ENCODE measurements around the gene TMX1.

TMX1 gene

DNA sequence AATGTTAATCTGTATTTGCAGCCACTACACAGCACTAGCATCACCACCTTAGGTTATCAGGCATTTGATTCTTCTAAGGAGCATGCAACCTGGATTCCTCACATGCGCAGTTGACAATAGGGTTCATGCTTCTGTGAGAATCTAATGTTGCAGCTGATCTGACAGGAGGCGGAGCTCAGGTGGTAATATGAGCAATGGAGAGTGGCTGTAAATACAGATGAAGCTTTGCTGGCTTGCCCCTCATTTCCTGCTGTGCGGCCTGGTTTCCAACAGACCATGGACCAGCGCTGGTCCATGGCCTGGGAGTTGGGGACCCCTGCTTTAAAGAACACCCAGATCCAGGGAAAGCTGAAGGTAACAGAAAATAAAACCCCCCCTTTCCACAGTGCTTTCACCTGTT lies 51.0 kb downstream of the TMX1 start:
- no peak for FAIRE-seq

DNA sequence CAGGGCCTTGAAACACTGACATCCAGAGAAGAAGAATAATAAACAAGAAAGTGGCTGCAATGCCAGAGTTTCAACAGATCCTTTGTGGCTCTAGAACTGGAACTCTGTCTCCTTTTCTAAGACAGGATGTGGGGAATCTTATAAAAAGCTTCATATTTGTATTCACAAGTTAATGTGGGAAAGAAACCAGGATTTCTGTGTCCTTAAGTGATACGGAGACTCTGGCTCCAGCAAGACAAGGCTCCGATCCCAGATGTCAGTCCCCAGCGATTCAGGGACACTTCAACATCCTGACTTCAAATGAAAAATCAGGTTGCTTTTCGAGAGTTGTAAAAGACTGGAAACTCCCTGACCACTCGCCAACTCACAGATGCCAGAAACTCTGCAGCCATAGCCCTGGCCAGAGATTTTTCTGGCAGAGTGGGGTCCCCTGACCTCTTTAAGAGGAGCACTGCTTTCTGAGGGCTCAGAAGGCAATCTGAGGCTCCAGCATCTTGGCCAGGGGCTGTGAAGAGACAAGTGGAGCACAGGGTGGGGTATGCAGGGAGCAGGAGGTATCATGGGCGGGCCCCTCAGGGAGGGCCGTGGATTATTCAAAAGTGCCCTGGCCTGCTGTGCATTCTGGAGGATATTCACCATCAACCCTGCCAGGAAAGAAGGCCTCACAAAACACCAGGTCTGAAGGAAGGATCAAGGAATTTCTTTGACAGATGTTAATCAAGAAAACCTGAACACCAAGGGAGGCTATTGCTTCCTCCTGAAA lies 53.3 kb downstream of the TMX1 start:
- FAIRE-seq (no peak), DNase-seq (ENCODE audit: insufficient read length, low spot score) (no peak)

More for the DNA sequence above, 51.0 kb downstream of the TMX1 start:
- DNase-seq (ENCODE audit: insufficient read length, low spot score) = no peak

DNA sequence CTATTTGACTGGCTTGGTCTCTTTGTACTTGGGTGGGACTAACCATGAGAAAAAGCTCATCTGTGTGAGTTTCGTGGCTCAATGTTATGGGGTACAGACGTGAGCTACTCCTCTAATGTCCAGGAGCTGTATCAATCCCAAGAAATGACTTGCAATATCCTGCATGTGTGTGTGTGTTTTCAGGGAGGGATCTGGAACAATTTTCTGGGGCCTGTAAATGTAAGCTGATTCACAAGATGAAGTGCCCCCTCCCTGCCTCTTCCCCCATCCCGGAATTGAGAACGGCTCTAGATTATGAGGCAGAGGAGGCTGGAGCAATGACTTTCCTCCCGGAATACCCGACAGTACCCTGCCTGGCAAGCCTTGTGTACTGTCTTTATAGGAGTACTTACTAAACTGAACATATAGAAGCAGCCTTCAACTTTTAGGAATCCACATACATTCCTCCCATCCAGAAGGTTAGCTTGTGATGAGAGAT lies 53.9 kb downstream of the TMX1 start:
- DNase-seq (ENCODE audit: insufficient read length, low spot score) (no peak), FAIRE-seq (no peak)

DNA sequence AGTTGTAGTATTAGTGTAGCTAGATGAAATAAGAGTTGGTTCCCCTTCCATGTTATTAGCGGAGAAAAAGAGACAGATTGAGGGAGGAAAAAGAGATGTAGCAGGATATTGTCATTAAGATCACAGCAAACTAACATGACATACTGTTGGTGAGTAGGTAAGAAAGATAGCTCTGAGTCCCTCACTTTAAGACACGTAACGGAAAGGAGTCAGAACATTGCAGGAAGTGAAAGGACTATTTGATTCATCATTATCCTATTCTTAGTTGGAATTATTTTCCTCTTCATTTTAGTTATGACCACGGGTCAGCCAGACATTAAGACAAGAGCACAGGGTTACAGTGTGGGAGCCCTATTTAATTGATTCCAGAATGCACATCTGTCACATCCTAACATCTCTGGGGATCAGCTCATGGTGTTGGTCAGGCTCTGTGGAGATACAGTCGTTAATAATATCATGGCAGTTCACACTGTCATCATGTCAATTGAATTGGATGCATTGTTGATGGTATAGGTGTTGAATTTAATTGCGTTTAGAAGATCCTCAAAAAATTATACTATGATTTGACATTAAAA lies 55.0 kb downstream of the TMX1 start:
- no peak for FAIRE-seq

DNA sequence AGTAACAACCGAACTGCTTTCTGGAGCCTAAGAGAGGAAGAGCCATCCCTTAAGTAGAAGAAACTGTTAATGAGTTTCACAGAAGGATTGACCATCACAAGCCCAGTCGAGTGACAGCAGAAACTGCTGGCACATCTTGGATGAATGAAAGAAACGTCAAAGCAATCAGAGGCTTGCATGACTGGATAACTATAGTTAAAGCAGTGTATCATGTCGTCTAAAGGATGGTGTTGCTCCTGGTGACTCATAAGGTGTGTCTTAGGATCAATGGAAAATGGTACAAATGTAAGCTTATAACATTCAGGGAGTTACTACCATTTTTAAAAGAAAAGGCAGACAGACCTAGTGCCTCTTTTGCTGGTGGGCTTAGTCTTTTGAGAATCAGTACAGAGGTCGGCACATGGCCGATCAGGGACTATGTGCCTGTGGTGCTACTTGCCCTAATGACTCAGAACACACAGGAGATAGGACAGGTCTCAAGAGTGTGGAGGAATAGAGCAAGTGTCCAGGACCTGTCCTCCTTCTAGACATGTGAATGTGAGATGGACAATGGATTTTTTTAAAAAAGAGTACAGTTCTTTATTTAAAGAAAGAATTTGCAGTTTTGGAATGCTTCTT lies 55.7 kb downstream of the TMX1 start:
- peak; percentile 21 for FAIRE-seq

More for the DNA sequence above, 55.0 kb downstream of the TMX1 start:
- DNase-seq (ENCODE audit: insufficient read length, low spot score) = no peak

DNA sequence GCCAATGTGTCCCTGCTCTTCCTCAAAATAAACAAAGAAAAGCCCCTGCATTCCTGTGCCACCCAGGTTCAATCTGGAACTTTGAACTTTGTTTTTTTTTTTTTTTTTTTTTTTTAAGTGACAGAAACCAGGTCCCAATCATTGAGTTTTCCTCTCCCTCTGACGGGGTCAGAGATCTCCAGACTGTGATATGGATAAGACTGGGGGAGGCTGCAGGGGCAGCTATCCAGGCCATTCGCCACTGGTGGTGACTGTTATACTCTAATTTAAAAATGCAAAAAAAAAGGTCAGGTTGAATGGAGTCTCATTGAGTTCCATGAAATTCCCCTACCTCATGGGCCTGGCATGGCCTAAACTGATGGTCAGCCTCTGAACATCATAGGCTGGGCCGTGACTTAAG lies 57.0 kb downstream of the TMX1 start:
- no peak for DNase-seq (ENCODE audit: insufficient read length, low spot score)
- FAIRE-seq = no peak

More for the DNA sequence above, 55.7 kb downstream of the TMX1 start:
- DNase-seq (ENCODE audit: insufficient read length, low spot score) = no peak

DNA sequence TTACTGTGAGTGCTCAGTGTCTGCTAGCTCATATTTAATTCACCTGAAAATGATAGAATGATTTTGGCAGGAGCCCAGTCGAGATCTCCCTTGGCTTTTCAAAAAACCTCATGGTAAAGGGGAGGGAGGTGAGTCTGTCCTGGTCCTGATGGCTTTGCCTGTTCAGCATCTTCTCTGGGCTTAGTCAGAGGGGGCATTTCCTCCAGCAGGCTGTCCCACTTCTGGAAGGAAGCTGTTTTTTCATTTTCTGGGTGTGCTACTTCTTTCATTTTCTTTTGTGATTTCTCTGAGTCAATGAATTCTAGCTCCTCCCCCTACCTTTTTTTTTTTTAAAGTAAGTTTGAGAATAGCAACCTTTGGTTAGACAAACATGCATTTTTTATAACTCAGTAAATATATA lies 58.8 kb downstream of the TMX1 start:
- no peak for FAIRE-seq
- DNase-seq (ENCODE audit: insufficient read length, low spot score) = peak; percentile 16

DNA sequence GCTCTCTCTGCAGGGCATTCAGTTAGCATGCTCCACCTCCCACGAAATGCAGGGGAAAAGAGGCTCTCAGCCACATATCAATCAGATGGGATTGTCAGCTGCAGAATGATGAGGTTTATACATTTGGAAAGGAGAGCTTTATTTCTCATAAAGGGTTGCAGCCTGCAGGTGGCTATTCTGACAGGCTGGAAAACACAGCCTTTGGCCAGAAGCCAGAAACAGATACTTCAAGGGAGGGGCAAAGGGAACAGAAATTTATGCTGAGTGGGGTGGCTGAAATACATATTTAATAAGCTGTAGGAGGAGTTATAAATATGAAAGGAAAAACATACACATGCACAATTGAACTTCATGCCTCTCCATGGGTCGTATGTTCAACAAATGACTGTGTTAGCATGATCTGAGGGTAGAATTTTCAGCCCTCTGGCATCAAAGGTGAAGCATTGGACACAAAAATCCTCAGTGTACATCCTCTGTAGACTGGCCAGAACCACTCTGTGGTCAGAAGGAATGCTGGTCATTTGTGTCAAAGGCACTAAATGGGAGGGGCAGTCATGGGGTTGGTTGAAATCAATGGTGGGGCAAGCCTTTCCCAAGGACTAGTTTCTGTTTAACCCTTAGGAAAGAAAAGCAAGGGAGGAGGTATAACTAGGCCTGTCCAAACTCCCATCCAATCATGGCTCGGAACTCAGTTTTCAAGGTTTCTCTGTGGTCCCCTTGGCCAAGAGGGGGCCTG lies 62.4 kb downstream of the TMX1 start:
- no peak for FAIRE-seq
- DNase-seq (ENCODE audit: insufficient read length, low spot score) = no peak

DNA sequence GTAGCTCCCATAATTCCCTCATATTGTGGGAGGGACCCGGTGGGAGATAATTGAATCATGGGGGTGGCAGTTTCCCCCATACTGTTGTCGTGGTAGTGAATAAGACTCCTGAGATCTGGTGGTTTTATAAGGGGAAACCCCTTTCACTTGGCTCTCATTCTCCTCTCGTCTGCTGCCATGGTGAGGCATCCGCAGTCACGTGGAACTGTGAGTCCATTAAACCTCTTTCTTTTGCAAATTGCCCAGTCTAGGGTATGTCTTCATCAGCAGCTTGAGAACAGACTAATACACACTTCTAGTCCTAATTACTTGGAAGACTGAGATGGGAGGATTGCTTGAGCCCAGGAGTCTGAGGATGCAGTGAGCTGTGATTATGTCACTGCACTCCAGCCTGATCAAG lies 64.4 kb downstream of the TMX1 start:
- no peak for DNase-seq (ENCODE audit: insufficient read length, low spot score)
- FAIRE-seq = no peak

DNA sequence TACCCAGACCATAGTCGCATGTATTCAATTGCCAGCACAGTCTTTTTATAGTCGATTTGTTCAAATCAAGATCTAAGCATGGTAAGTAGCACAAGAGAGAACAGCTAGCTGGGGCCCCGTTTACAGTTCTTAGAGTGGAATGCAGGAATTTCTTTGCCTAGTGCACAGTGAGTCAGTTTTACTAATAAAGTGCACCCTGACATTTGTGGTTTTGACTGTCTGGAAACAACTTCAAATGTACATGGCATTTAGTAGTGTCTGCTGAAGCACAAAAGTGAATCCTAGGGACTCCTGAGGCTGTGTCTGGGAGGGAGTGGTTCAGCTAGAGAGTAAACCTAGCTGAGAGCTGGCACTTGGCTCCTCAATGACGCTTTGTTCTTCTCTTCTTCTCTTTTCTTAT lies 64.9 kb downstream of the TMX1 start:
- FAIRE-seq = no peak
- DNase-seq (ENCODE audit: insufficient read length, low spot score) = no peak

DNA sequence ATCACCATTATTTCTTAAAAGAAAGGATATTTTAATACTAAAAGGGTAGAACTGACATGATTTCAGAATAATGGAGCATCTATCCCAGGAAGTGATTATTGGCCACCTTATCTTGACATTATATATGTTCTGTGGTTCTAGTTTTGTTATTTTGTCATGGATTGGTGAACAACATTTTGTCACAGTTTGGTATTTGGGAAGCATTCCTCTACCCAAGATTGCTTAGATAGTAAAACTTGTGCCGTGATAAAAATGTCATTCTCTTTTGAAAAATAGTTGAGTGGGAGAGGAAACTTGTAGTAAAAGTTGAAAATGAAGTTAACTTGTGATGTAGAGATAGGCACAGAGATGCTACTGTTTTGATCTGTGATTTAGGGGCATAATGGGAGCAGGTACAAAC lies 65.7 kb downstream of the TMX1 start:
- FAIRE-seq (no peak), DNase-seq (ENCODE audit: insufficient read length, low spot score) (no peak)
